Dermis blood vessel endothelial cell (primary cell): ENCODE results near the gene CCNB3. TPM values are rescaled to one million over a fixed set of nuclear protein-coding genes. Genes with fewer than 3 reads are reported as not detected.

Source experiments
- DNase-seq: peaks from one replicate; pipeline ENCODE4 v3.0.0; 2010
- total RNA-seq: library from RNA; depleted of rRNA; stranded (reverse); fragments of >200 nt; gene quantifications from 2 replicates; pipeline ENCODE4 v1.2.3, GENCODE V29; 2014

Gene CCNB3
- total RNA-seq, 1 donor from 2014 or later: not detected

DNA sequence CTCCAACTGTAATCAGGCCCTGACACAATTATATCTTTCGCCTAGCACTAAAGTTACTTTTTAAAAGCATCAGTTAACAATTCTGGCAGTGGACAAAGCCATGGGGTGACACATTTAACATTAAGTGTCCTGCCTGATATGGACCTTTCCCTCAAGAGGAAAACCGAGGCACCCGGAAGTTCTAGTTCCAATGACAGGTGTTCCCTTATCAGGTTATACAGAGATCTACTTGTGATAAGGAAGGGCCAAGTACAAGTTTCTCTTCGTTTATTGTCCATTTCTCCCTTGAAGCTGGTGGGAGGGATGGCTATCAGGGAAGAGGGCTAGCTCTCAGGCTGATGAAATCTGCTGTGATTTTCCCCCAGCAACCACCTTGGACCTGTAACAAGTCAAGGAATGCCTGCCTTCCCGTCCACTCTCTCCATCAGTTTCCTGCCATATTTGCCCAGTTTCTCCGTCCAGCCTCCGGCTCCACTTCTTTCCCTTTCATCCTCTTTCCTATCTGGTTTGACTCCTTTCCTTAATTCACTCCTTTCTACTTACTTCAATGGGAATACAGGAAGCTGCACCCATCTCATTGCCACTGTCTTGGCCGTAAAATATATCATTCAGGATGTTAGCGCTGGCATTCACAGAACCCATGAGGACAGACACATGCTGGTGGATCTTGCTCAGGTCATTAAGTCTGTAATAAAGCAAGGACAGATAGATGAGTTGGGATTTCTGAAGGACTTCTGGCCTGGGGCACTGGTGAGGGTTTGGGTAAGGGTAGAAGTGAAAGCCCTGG, 171.1 kb downstream of the CCNB3 start:
- no peak for DNase-seq

DNA sequence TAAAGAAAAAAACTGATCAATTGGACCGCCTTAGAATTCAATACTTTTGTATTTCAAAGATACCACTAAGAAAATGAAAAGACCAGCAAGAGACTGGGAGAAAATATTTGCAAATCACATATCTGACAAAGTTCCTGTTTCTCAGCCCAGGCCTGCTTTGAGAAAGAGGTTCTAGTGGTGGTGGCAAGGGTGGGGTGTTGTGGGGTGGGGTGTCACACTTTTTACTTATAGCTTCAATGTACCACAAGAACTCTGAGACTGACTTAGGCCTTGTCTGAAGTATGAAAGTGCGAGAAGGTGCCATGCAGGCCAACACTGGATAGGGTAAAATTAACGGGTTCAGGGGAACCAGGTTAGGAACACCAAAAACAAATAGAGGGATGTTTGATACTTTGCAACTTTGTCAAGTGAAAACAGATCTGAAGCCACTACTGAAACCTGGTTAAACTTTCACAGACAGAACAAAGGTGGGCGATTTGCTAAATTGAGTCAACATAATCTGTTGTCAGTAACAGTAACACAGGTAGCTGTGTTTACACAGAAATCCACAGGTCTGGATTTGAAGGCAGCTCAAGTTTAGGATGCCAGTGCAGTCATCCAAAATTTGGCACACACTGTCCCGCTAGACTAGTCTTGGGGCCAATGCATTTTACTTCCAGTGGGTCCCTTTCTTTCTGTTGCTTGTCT, 177.3 kb downstream of the CCNB3 start:
- DNase-seq: no peak

DNA sequence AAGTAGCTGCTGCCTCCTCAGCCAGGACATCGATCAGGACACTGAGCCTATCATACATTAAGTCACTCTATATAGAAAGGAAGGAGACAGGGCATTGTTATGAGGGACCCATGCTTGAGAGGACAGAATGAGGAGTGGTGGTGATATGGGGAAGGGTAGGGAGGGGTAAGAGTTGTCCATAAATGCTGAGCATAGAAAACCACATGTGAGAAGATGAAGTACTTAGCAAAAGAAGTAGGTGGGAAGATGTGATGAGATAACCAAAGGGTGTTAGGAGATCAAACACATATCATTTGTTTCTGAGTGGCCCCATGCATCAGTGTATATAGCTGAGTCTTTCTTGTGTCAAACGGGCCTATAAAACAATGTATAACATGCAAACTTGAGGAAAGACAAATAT, 182.0 kb downstream of the CCNB3 start:
- DNase-seq: no peak

DNA sequence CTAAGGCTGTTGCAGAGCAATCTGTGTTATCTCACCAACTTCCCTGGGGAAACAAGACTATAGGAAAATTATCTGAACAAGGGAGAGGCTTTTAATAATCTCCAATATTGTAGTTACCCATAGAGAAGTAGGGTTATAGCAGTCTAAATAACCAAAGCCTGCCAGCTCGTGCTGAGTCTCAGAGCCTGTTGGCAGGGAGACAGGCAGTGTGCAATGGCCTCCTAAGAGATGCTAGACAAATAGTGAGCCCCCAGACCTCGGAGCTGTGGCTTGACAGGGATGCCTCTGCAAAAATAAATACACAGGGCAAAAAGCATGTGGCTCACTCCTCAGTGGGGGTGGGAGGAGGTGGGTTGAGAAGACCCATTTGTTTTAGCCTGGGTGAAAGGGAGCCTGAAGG, 189.3 kb downstream of the CCNB3 start:
- DNase-seq: no peak

Other genes starting within 250 kb of the CCNB3 start
- gene AKAP4, start 3.8 kb upstream of the CCNB3 start, total RNA-seq: not detected in 2 replicates